GM18499 (cell line): ENCODE measurements around the gene SHMT1.
"Not testable (repeated sequence)": the region's sequence is repeated elsewhere in the genome, so short reads cannot be mapped to it uniquely, and the experiment has no call there.

Source experiments
- ATAC-seq: cut with Tn5 transposase; IDR thresholded peaks from one replicate; pipeline ENCODE4 v1.9.1; 2021; ENCODE audit warnings: moderate number of reproducible peaks; ENCODE audit not compliant: insufficient read depth, unreplicated experiment

Gene SHMT1

DNA sequence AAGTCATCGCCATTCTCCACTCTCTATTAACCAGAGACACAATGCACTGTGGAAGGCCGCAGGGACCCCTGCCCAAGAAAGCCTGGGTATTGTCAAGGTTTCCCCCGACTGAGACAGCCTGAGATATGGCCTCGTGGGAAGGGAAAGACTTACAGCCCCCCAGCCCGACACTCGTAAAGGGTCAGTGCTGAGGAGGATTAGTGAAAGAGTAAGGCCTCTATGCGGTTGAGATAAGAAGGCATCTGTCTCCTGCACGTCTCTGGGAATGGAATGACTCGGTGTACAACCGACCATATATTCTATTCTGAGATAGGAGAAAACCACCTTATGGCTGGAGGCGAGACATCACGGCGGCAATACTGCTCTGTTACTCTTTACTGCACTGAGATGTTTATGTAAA, 60.1 kb downstream of the SHMT1 start:
- ATAC-seq, result not testable (repeated sequence)

DNA sequence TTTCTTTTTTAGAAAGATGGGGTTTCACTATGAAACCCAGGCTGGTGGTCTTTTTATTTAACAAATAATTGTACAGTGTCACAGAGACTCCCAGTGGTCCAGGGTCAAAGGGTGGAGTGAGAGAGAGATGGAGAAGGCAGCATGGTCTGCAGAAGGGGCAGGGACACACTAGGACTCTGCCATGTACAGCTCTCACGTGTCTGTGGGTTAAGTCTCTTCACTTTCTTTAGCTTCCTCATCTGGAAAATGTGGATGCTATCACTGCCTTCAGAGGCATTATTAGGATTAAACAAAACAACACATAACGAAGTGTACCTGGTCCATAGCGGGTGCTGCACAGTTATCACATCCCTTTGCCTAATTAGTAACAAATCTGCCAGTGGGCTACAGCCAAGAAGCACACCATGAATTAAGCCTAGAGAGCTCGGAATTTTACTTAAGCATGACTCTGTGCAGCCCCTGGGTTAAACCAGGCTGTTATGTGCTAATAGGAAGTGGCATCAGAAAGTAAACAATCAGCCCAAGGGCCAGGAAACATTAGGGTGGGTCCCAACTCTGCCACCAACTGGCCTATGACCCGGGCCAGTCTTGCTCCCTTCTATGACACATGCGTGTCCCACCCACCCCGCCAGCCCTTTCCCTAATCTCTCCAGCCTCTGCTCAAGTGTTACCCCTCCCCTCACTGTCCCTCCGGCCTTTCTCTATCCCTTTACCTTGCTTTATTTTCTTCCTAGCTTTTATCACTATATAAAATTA, 62.4 kb downstream of the SHMT1 start:
- no peak for ATAC-seq

DNA sequence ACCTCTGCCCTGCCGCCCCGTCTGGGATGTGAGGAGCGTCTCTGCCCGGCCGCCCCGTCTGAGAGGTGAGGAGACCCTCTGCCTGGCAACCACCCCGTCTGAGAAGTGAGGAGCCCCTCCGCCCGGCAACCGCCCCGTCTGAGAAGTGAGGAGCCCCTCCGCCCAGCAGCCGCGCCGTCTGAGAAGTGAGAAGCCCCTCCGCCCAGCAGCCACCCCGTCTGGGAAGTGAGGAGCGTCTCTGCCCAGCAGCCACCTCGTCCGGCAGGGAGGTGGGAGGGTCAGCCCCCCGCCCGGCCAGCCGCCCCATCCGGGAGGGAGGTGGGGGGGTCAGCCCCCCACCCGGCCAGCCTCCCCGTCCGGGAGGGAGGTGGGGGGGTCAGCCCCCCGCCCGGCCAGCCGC, 65.3 kb downstream of the SHMT1 start:
- not testable (repeated sequence) for ATAC-seq

DNA sequence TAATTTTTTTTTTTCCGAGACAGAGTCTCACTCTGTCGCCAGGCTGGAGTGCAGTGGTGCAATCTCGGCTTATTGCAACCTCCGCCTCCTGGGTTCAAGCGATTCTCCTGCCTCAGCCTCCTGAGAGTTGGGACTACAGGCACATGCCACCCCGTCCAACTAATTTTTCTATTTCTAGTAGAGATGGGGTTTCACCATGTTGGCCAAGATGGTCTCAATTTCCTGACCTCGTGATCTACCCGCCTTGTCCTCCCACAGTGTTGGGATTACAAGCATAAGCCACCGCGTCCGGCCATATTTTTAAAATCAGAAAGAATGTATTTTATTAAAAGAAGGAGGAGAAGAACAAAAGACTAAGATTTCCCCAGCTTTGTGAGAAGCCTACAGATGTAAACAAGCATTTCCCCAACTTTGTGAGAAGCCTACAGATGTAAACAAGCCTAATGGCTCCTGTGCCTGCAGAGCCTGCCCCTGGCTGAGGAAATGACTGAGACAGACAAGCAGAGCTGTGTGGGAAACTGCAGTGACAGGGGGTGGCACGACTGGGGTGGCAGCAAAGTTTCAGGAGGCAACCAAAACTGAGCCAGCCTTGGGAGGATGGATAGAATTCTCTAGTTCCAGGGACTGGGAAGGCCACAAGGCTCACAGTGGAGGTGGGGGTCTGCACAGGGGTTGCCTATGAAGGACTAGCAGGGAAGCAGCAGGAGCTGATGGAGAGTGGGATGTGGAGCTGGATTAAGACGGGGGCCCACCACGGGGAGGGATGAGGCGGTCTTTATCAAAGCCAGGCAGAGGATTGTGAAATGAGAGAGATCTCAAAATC, 71.4 kb downstream of the SHMT1 start:
- ATAC-seq, result no peak

DNA sequence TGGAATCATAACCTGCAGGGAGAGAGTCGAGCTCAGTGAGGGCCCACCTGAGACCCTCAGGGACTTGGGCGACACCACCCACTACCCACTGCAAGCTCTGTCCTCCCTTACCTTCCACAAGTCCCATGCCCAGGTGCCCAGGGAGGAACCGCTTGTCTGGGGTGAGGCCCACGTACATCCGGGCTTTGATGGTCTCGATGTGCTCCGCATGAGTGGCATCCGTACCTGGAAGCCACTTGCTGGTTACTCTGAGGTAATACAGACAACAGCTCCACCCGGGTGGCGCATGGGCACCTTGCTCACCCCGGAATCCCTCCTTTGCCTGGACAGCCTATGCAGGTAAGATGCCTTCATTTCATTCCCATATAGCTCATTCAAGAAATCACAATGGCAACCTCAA, 78.1 kb downstream of the SHMT1 start:
- no peak for ATAC-seq

DNA sequence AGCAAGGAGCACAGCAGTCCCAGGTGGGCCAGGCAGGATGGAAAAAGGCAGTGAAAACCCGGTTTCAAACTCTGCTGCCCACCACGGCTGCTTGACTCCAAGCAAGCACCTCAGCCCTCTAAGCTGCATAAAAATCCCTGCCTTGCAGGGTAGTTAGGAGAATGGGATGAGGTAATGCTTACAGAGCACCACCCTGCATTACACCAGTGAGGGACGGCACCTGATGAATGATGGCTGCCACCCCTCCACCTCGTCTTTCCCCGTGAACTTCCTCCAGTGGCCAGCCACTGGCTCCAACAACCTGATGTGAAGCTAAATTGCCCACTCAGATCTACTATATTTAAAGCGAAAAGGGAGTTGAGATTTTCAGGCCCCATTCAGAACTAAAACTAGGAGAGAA, 81.6 kb downstream of the SHMT1 start:
- ATAC-seq, result no peak

DNA sequence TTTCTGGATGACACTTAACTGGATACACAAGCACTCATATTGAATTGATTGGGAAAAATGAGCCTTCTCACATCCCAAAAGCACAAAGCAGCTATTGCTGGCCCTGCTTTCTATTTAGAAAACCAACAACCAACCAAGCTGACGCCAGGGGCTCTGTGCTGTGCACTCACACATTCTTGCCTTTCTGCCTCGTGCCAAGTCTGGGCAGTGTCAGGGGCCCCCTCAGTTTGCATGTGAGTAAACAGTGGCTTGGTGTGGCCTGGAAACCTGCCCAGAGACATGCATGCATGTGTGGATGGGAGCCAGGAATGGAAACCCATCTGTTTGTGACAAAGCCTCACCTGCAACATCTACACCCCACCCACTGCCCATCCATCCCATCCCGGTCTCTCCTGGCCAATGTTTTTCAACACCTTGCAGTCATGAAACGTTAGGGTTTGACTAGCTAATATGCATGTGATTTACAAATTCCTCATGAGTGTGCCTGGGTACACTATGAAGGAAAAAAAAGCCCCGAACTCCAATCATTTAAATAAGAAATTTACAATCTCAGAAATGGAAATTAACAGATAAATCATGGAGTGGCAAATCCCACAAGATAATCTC, 82.5 kb downstream of the SHMT1 start:
- no peak for ATAC-seq

DNA sequence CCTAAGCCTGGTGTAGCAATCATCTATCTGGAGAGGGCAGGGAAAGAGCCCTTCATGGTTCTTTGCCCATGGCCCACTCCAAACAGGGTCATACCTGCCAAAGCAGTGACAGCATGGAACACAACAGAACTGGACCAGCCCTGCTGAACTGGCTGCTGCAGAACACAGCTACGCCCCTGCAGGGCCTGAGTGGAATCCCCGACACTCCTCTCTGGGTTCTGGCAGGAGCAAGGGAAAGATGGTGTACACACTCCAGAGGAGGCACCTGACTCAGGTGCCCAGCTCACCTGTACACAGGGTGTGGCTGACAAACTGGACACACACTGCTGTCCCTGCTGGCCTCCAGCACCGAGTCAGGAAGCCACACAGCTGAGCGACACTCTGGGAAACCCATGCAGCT, 83.1 kb downstream of the SHMT1 start:
- ATAC-seq, result no peak

DNA sequence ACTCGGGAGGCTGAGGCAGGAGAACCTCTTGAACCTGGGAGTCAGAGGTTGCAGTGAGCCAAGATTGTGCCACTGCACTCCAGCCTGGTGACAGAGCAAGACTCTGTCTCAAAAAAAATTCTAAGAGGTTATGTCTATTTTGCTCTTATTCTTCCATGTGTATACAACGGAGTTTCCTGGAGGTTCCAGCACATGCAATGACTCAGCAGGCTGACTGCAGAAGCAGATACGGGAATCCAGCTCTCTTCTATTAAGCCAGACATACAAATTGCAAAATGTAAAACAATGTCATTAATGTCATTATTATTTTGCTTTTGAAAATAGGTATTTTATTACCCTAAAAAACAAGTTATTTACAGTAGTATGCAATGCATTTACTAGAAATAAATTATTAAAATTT, 84.5 kb downstream of the SHMT1 start:
- ATAC-seq, result no peak
